Naive thymus-derived CD4-positive, alpha-beta T cell (primary cell): ENCODE data around the gene TERF2IP. TPM values are rescaled to one million over a fixed set of nuclear protein-coding genes. Genes with fewer than 3 reads are reported as not detected.

ENCODE experiments used
- ATAC-seq: fragments of 150-1000 bp; cut with Tn5 transposase; 2 replicates; pipeline ENCODE4 v1.10.0; 2021; ENCODE audit warnings: mild to moderate bottlenecking, moderate library complexity
- CTCF ChIA-PET: fragments of 350-600 bp; sonication (Branson Sonifier 250); formaldehyde crosslinking; loops from one replicate; lab custom pipeline; 2021; ENCODE audit warnings: antibody characterized with exemption; lab: Charles Lee
- POLR2A ChIA-PET: fragments of 350-600 bp; sonication (Branson Sonifier 250); formaldehyde crosslinking; loops from one replicate; lab custom pipeline; 2021; ENCODE audit warnings: antibody characterized with exemption, inconsistent platforms; lab: Charles Lee
- DNase-seq, 9 donors: peaks; one replicate each; pipeline versions ENCODE4 v3.0.0 to v3.0.0-alpha.2; 2020 to 2022; ENCODE audit warnings: mixed read lengths in 1 of 9
- H3K27ac ChIP-seq: one replicate; pipeline ENCODE4 v1.7.0; 2013; ENCODE audit warnings: mild to moderate bottlenecking, low read depth, low read length, moderate library complexity
- H3K27me3 ChIP-seq, 2 donors: one replicate each; pipeline ENCODE4 v1.7.0; 2013; ENCODE audit warnings: low read length in 2 of 2, mild to moderate bottlenecking in 2 of 2, moderate library complexity in 2 of 2; ENCODE audit not compliant: control insufficient read depth in 2 of 2, insufficient read depth in 2 of 2
- H3K36me3 ChIP-seq, 3 experiments: 1 replicate in 2 of 3; 2 replicates in 1 of 3; pipeline ENCODE4 v1.7.0; 2013; ENCODE audit warnings: low read length in 3 of 3, mild to moderate bottlenecking in 3 of 3, moderate library complexity in 1 of 3; ENCODE audit not compliant: insufficient read depth in 3 of 3, control insufficient read depth in 2 of 3
- H3K4me1 ChIP-seq, 2 donors: one replicate each; pipeline ENCODE4 v1.7.0; 2013; ENCODE audit warnings: low read length in 2 of 2, mild to moderate bottlenecking in 2 of 2, moderate library complexity in 1 of 2; ENCODE audit not compliant: control insufficient read depth in 2 of 2, insufficient read depth in 2 of 2
- H3K4me3 ChIP-seq: 2 replicates; pipeline ENCODE4 v1.7.0; 2013; ENCODE audit warnings: mild to moderate bottlenecking, low read length
- H3K9me3 ChIP-seq, 3 experiments: 1 replicate in 2 of 3; 2 replicates in 1 of 3; pipeline ENCODE4 v1.7.0; 2013; ENCODE audit warnings: low read length in 3 of 3; ENCODE audit not compliant: control insufficient read depth in 2 of 3
- H3K27ac Mint-ChIP-seq, 9 donors: one replicate each; pipeline ENCODE4 v1.8.0; 2020 to 2022; ENCODE audit warnings: mixed read lengths in 9 of 9, mild to moderate bottlenecking in 8 of 9, moderate library complexity in 5 of 9, inconsistent platforms in 2 of 9
- H3K27me3 Mint-ChIP-seq, 5 donors: one replicate each; pipeline ENCODE4 v1.8.0; 2021 to 2022; ENCODE audit warnings: mixed read lengths in 5 of 5, mild to moderate bottlenecking in 1 of 5
- H3K36me3 Mint-ChIP-seq, 5 donors: one replicate each; pipeline ENCODE4 v1.8.0; 2020 to 2022; ENCODE audit warnings: mixed read lengths in 5 of 5, mild to moderate bottlenecking in 3 of 5, inconsistent platforms in 1 of 5
- H3K4me1 Mint-ChIP-seq, 7 donors: one replicate each; pipeline ENCODE4 v1.8.0; 2020 to 2022; ENCODE audit warnings: mixed read lengths in 7 of 7, mild to moderate bottlenecking in 3 of 7, inconsistent platforms in 1 of 7
- H3K4me3 Mint-ChIP-seq, 10 donors: one replicate each; pipeline ENCODE4 v1.8.0; 2020 to 2022; ENCODE audit warnings: mild to moderate bottlenecking in 10 of 10, mixed read lengths in 10 of 10, moderate library complexity in 6 of 10, inconsistent platforms in 2 of 10
- H3K9me3 Mint-ChIP-seq, 11 donors: one replicate each; pipeline ENCODE4 v1.8.0; 2020 to 2022; ENCODE audit warnings: mixed read lengths in 11 of 11, mild to moderate bottlenecking in 4 of 11, inconsistent platforms in 1 of 11, moderate library complexity in 1 of 11
- intact Hi-C, 2 donors: fragments of 100-400 bp; cut with micrococcal nuclease; formaldehyde crosslinking; loops; one replicate each; pipeline ENCODE4 v1.15.1; 2023
- polyA plus RNA-seq, 2 donors: library from polyadenylated mRNA; unstranded; fragments of 300-500 nt; fragmentation: Illumina TruSeq; gene quantifications; one replicate each; pipeline ENCODE4 v1.2.3, GENCODE V29; 2021
- total RNA-seq, 6 experiments: library from RNA in 5 of 6; stranded (reverse) in 5 of 6; gene quantifications; 1 replicate in 5 of 6; 2 replicates in 1 of 6; pipeline ENCODE4 v1.2.3 and lab custom pipeline; 2021 to 2026

Gene TERF2IP
- total RNA-seq (10 to 100 TPM; 70.8 to 90.4 (median 88.7) TPM), polyA plus RNA-seq (100 to 1,000 TPM; 105 to 168 TPM), total RNA-seq (lab: John Stamatoyannopoulos, UW) (125 reads per million, percentile 88 among the genes with 10 or more reads in this experiment)

- Mint-ChIP-seq H3K27me3 (no peaks in the 10 kb centered on the region), H3K4me1 (peaks cover 35 to 76% (median 67%) of the 10 kb centered on the region in 7 donors)
Measured at GRCh38 chr16:75647492-75648264, at the start of gene TERF2IP, which contains the start of gene KARS1. TERF2IP (plus strand) TSS chr16:75647773; CDS start chr16:75647883, 110 bp downstream. KARS1 (minus strand) TSS chr16:75647665; CDS start chr16:75647639, 26 bp downstream.

GRCh38 chr16:75599452-75600277 lies 47.9 kb upstream of the TERF2IP start:
- DNase-seq, result no peak
- Mint-ChIP-seq H3K36me3 (peaks cover 32 to 67% (median 56%) of the 10 kb centered on the region in 5 donors), H3K4me3 (no peak overlapping the region), H3K4me1 (peaks cover 0 to 4% (median 2%) of the 10 kb centered on the region in 7 donors), H3K27me3 (no peaks in the 10 kb centered on the region), H3K9me3 (peaks cover 0 to 11% (median 5%) of the 10 kb centered on the region in 11 donors), H3K27ac (no peak overlapping the region)
- Histone ChIP-seq H3K9me3 (peaks cover 0 to 10% (median 0%) of the 10 kb centered on the region in 3 experiments), H3K4me3 (no peak overlapping the region), H3K27ac (no peak overlapping the region), H3K27me3 (no peaks in the 10 kb centered on the region), H3K36me3 (peaks cover 17 to 58% (median 23%) of the 10 kb centered on the region in 3 experiments), H3K4me1 (no peaks in the 10 kb centered on the region)
- CTCF ChIA-PET, result interaction anchor here (0.6 to 1.4 kb wide), 2 partner anchors 13 to 196 kb away, joined by 3 to 4 read pairs; no protein-coding TSS in a partner anchor
- no peak for ATAC-seq
- POLR2A ChIA-PET, result no interaction called here
- intact Hi-C loops, result loop anchor here in 1 of 2 donors (5.0 kb wide), 1 partner anchor 163 kb away; no protein-coding TSS in a partner anchor

More at GRCh38 chr16:75647492-75648264, at the start of gene TERF2IP, which contains the start of gene KARS1:
- Histone ChIP-seq H3K36me3 (peaks cover 0 to 35% (median 10%) of the 10 kb centered on the region in 3 experiments), H3K27ac (peak within 1 kb of the TSS; percentile 97), H3K27me3 (no peaks in the 10 kb centered on the region), H3K9me3 (no peaks in the 10 kb centered on the region), H3K4me3 (peak within 1 kb of the TSS; percentile 97), H3K4me1 (peaks cover 36 to 48% of the 10 kb centered on the region in 2 donors)
- Mint-ChIP-seq H3K36me3 (peaks cover 9 to 36% (median 19%) of the 10 kb centered on the region in 5 donors), H3K27ac (peak within 1 kb of the TSS; percentile 96 to 100 (median 99)), H3K9me3 (peaks cover 0 to 10% (median 0%) of the 10 kb centered on the region in 11 donors), H3K4me3 (peak within 1 kb of the TSS; percentile 90 to 100 (median 99))
- peak; percentile 86 to 96 (median 96) for DNase-seq
- POLR2A ChIA-PET, result interaction anchor here (0.5 to 8.2 kb wide), 21 partner anchors 9 to 1544 kb away, joined by 3 to 118 read pairs (median 12); partner anchors contain the start of genes ADAT1, CFDP1, GABARAPL2 and GLG1
- intact Hi-C loops, result loop anchor here (1.0 to 10.0 kb wide), 16 partner anchors 24 to 1543 kb away; partner anchors contain the start of genes ADAT1 (in 2 of the 2), CFDP1 (in 2 of the 2), GABARAPL2 (in 2 of the 2) and TMEM170A (in 2 of the 2)
- ATAC-seq, result peak; percentile 93
- CTCF ChIA-PET, result interaction anchor here (0.5 to 2.0 kb wide), 4 partner anchors 25 to 176 kb away, joined by 3 to 8 read pairs (median 4); partner anchors contain the start of gene ADAT1

GRCh38 chr16:75603241-75603640 lies 44.3 kb upstream of the TERF2IP start:
- H3K9me3 ChIP-seq, result peaks cover 0 to 10% (median 0%) of the 10 kb centered on the region in 3 experiments
- ChIA-PET POLR2A (interaction anchor here (0.7 kb wide), 1 partner anchor 51 kb away, joined by 3 read pairs; no protein-coding TSS in a partner anchor), CTCF (no interaction called here)
- peaks cover 24 to 65% (median 27%) of the 10 kb centered on the region in 3 experiments for H3K36me3 ChIP-seq
- H3K27me3 ChIP-seq, result no peaks in the 10 kb centered on the region
- H3K27ac ChIP-seq, result no peak overlapping the region
- ATAC-seq, result no peak
- no peak overlapping the region for H3K4me3 ChIP-seq
- no peaks in the 10 kb centered on the region for H3K4me1 ChIP-seq
- Mint-ChIP-seq H3K4me3 (no peak overlapping the region), H3K27ac (no peak overlapping the region), H3K4me1 (peaks cover 0 to 4% (median 0%) of the 10 kb centered on the region in 7 donors), H3K27me3 (no peaks in the 10 kb centered on the region), H3K9me3 (peaks cover 0 to 11% (median 3%) of the 10 kb centered on the region in 11 donors), H3K36me3 (peaks cover 23 to 74% (median 50%) of the 10 kb centered on the region in 5 donors)
- no peak for DNase-seq
- intact Hi-C loops, result loop anchor here in 1 of 2 donors (5.0 kb wide), 1 partner anchor 159 kb away; no protein-coding TSS in a partner anchor

GRCh38 chr16:75606507-75606906 lies 41.1 kb upstream of the TERF2IP start:
- H3K4me1 Mint-ChIP-seq, result peaks cover 0 to 4% (median 0%) of the 10 kb centered on the region in 7 donors
- ATAC-seq (no peak), DNase-seq (no peak)
- no peak overlapping the region for H3K27ac ChIP-seq
- peaks cover 17 to 54% (median 35%) of the 10 kb centered on the region in 5 donors for H3K36me3 Mint-ChIP-seq
- H3K4me3 Mint-ChIP-seq, result no peak overlapping the region
- no peak overlapping the region for H3K4me3 ChIP-seq
- H3K9me3 ChIP-seq, result peaks cover 0 to 10% (median 0%) of the 10 kb centered on the region in 3 experiments
- intact Hi-C loops, result no loop called here
- H3K27ac Mint-ChIP-seq, result no peak overlapping the region
- H3K4me1 ChIP-seq, result peaks cover 0 to 8% of the 10 kb centered on the region in 2 donors
- no peaks in the 10 kb centered on the region for H3K27me3 ChIP-seq
- ChIA-PET POLR2A (interaction anchor here (1.2 kb wide), 1 partner anchor 17 kb away, joined by 4 read pairs; the partner anchor contains the start of gene ADAT1), CTCF (interaction anchor here (0.8 kb wide), 1 partner anchor 16 kb away, joined by 3 read pairs; no protein-coding TSS in a partner anchor)
- peaks cover 22 to 66% (median 24%) of the 10 kb centered on the region in 3 experiments for H3K36me3 ChIP-seq
- H3K9me3 Mint-ChIP-seq, result peaks cover 0 to 11% (median 3%) of the 10 kb centered on the region in 11 donors
- H3K27me3 Mint-ChIP-seq, result no peaks in the 10 kb centered on the region

- Mint-ChIP-seq H3K4me3 (no peak overlapping the region), H3K27me3 (no peaks in the 10 kb centered on the region), H3K27ac (no peak overlapping the region), H3K36me3 (peaks cover 16 to 49% (median 35%) of the 10 kb centered on the region in 5 donors), H3K9me3 (no peaks in the 10 kb centered on the region), H3K4me1 (peaks cover 0 to 11% (median 4%) of the 10 kb centered on the region in 7 donors)
- Histone ChIP-seq H3K36me3 (peaks cover 0 to 72% (median 8%) of the 10 kb centered on the region in 3 experiments), H3K27me3 (no peaks in the 10 kb centered on the region), H3K4me3 (no peak overlapping the region), H3K27ac (no peak overlapping the region), H3K4me1 (peaks cover 0 to 50% of the 10 kb centered on the region in 2 donors), H3K9me3 (no peaks in the 10 kb centered on the region)
- POLR2A ChIA-PET, result interaction anchor here (0.7 kb wide), 1 partner anchor 24 kb away, joined by 9 read pairs; no protein-coding TSS in a partner anchor
- no peak for DNase-seq
- no peak for ATAC-seq
- CTCF ChIA-PET, result no interaction called here
- intact Hi-C loops, result no loop called here
Measured at GRCh38 chr16:75614066-75614897, 33.3 kb upstream of the TERF2IP start.
